22Rv1 (cell line): ENCODE measurements around the gene C16orf89.
"Not testable (repeated sequence)": the region's sequence is repeated elsewhere in the genome, so short reads cannot be mapped to it uniquely, and the experiment has no call there.

ENCODE experiments used
- H3K27ac ChIP-seq: fragments of 450-650 bp; 2 replicates; pipeline ENCODE4 v1.5.1; 2017
- ZFX ChIP-seq: fragments of 450-650 bp; IDR thresholded peaks from 2 replicates; pipeline ENCODE4 v1.6.1; 2017; ENCODE audit warnings: antibody characterized with exemption, borderline replicate concordance
- TF ChIP-seq, protein P1 (sequence below): fragments of 450-650 bp; IDR thresholded peaks from 2 replicates; pipeline ENCODE4 v1.5.1; 2017; ENCODE audit warnings: mild to moderate bottlenecking

C16orf89 gene, protein sequence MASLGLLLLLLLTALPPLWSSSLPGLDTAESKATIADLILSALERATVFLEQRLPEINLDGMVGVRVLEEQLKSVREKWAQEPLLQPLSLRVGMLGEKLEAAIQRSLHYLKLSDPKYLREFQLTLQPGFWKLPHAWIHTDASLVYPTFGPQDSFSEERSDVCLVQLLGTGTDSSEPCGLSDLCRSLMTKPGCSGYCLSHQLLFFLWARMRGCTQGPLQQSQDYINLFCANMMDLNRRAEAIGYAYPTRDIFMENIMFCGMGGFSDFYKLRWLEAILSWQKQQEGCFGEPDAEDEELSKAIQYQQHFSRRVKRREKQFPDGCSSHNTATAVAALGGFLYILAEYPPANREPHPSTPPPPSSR

DNA sequence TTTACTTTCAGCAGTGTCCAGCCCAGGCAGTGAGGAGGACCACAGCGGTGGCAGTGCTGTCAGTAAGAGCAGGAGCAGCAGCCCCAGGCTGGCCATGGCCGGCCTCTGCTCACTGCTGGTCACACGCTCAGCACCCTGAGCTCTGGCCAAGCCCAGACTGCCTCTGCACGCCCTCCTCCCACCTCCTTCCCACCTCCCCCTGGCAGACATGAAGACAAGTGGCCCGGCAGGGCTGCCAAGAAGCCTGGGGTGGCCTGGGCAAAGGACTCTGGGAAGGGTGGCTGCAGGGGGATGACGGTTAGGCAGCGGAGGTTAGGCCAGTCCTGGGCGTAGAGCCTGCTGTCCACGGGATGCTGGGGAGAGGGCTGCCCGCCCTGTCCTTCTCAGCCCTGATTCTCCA is at the start of gene C16orf89:
Gene C16orf89, minus strand, starts transcription at position 144 of the 400 bp plus-strand sequence. Its CDS starts 48 bp downstream, at position 96.
- H3K27ac ChIP-seq = no peak within 1 kb of the TSS
- TF ChIP-seq, protein P1, sequence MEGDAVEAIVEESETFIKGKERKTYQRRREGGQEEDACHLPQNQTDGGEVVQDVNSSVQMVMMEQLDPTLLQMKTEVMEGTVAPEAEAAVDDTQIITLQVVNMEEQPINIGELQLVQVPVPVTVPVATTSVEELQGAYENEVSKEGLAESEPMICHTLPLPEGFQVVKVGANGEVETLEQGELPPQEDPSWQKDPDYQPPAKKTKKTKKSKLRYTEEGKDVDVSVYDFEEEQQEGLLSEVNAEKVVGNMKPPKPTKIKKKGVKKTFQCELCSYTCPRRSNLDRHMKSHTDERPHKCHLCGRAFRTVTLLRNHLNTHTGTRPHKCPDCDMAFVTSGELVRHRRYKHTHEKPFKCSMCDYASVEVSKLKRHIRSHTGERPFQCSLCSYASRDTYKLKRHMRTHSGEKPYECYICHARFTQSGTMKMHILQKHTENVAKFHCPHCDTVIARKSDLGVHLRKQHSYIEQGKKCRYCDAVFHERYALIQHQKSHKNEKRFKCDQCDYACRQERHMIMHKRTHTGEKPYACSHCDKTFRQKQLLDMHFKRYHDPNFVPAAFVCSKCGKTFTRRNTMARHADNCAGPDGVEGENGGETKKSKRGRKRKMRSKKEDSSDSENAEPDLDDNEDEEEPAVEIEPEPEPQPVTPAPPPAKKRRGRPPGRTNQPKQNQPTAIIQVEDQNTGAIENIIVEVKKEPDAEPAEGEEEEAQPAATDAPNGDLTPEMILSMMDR = no peak
- no peak for TF ChIP-seq ZFX

DNA sequence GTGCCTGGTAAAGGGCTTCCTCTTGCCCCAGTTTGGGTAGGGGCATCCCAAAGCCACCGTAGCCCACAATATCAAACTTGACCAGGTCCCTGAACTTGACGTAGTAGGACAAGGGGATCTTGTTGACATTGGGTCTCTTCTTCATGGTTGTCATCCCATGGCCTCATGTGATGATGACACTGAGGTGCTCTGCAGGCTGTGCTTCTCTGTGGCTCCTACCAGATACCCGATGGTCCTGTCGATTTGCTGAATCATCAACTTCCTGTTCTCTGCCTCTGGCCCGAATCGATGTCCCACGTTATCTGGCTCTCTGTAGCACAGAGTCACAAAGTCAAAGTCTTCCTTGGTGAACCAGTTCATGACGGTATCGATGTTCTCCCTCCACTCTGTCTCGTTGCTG is 45.2 kb upstream of the C16orf89 start:
- not testable (repeated sequence) for H3K27ac ChIP-seq

DNA sequence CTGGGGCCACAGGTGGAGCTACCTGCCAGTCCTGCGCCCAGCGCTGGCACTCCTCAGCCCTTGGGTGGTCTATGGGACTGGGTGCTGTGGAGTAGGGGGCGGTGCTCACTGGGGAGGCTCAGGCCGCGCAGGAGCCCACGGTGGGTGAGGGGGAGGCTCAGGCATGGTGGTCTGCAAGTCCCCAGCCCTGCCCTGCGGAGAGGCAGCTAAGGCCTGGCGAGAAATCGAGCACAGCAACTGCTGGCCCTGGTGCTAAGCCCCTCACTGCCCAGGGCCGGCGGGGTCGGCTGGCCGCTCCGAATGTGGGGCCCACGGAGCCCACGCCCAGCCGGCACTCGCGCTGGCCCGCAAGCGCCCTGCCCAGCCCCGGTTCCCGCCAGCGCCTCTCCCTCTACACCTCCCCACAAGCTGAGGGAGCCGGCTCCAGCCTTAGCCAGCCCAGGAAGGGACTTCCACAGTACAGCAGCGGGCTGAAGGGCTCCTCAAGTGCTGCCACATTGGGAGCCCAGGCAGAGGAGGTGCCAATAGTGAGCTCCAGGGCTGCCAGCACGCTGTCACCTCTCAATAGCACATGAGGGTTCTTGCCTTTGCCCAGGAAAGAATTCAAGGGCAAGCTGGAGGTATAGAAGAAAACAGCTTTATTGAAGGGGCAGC is 42.9 kb upstream of the C16orf89 start:
- no peak overlapping the region for H3K27ac ChIP-seq

DNA sequence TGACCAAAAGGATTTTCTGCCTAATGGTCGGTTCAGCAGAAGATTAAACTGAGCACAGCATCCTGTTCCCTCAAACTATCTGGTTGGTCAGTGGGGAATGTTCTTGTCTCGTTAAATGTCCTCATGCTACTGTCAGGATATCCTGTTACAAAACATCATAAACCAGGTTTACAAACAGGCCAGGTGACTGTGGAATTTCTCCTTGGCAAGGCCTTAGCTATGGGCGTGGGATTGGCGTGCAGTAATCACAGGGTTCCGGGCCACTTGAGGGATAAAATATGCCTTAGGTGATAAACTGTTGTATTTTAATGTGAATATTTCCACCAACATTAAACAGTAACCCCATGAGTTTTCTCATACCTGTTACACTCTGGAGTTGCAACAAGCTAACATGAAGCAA is 39.3 kb upstream of the C16orf89 start:
- H3K27ac ChIP-seq = not testable (repeated sequence)

More for the DNA sequence above, 42.9 kb upstream of the C16orf89 start:
- TF ChIP-seq, protein P1 = no peak
- no peak for TF ChIP-seq ZFX

DNA sequence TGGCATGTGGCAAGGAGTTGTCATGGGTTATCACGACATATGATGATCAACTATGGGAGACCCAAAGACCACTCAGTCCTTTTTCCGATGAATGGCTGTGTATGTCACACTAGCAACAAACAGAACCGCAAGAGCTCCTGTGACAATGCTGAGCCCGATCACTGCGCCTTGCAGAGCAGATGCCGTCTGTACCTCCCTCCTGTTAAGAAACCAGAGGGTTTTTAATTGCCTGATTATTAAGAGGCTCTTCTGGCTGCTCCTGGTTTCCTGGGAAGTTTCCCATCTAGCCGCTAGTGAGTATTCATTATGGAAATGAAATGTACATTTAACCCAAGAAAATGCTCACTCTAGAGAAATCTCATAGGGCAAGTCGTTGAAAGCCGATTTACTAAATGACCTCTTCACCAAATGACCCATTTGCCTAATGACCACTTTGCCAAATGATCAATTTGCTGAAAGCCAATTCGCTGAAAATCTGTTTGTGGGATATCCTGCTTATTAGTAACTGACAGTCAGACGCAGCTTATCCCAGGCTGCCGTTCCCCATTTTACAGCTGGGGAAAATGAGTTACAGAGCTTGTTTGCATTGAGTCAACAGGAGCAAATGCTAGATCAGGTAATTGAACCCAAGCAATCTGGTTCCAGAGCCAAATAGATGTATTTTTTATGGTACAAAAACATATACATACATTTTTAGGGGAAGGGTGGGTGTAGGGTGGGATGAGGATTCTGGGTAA is 37.7 kb upstream of the C16orf89 start:
- H3K27ac ChIP-seq = not testable (repeated sequence)

DNA sequence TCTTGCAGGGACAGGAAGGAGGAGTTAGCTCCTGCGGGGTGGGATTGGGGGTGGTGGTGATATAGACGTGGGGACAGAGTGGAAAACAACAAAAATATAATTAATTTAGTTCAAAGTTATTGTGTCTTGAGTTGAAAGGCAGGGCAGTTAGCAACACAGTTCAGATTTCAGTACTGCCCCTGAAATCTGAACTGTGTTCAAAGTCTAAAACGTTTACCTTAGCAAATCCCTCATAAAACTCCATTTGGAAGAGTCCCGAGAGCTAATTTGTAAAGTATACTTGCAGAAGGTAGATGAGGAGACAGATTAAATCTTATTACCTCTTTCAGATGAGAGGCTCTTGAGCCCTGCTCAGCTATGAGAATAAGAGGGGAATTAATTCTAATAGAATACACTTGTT is 33.4 kb upstream of the C16orf89 start:
- peak overlapping the region; percentile 66 for H3K27ac ChIP-seq

DNA sequence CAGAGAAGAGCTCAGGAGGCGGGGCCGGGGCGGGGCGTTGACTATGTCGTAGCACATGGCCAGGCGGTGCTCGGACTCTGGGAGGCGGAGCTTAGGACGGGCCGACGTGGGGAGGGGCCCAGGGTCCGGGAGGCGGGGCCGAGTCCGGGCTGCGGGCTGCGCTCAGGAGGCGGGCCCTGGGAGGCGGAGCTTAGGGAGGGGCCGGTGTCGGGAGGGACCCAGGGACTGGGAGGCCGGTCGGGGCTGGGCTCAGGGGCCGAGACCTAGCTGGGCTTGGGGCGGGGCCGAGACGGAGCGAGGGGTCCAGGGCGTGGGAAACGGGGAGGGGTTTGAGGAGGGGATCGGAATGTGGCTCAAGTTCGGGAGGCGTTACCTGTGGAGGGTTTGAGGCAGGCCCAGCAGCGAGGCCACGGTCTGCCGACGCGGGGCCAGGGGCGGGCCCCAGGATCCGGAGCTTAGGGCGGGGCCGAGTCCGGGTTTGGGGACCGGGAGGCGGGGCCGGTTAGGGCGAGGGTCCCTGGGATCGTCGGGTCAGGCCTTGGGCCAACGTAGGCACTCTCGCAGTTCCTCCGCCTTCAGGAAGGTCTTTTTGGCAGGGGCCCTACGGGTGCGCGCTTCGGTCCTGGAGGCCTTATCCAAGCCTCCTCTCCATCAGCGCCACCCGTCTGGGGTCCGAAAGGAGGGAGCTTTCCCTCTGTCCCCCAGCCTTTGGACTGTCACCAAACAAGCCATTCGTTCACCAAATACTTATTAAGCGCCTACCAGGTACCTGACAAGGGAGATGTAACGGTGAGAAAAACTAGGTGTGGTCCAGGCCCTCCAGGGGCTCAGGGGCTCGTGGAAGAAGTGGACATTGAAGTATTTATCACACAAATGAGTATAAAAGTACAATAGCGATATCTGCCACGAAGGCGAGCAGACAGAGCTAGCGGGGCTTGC is 32.7 kb upstream of the C16orf89 start:
- peak overlapping the region; percentile 66 for H3K27ac ChIP-seq

DNA sequence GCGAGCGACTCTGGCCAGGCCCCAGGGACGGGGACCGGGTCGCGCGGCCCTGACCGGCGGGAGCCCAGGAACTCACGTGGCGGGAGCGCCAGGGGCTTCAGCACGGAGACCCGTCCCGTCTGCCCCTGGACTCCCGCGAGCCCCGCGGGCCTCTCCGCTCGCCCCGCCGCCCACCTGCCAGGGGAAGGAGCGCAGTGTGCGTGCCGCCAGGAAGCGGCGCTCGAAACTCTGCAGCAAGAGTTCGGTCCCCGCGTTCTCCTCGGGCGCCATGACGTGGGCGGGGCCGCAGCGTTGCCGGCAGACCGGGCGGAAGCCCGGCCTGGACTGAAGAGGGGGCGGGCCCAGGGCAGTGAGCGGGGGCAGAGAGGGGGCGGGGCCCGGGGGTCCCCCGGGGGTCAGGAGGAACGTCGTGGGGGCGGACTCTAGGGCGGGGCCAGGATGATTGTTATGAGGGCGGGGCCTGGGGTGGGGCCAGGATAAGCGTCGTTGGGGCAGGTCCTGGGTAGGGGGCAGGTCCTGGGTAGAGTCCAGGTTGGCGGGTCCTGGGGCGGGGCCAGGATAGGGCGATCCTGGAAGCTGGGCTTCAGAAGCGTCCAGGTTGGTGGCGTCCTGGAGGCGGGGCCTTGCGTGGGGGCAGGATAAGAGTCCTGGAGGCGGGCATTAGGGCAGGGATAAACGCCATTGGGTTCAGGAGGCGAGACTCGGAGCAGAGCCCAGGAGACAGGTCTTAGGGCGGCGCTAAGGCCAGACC is 31.9 kb upstream of the C16orf89 start, which contains the start of gene EEF2KMT:
Gene EEF2KMT, minus strand, starts transcription at position 326 of the 751 bp plus-strand sequence. Its CDS starts 56 bp downstream, at position 270.
- peak within 1 kb of the TSS; percentile 66 for H3K27ac ChIP-seq

DNA sequence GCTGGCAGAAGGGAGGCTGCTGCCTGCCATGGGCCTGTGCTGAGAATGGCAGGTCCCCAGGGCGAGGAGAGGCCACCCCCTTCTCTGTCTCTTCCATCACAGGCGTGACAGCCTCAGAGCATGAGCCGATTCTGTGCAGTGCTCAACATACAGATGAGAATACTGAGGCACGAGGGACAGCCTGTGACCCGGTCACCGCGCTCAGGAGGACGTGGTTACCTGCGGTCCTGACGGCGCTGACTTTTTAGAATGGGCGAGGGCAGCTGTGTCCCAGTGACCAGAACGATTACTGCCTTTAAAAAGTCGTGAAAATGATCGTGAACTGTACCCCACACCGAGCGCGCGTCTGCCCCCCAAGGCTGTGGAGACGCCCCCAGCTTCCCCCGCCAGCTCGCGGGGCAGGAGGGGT is 31.3 kb upstream of the C16orf89 start:
- H3K27ac ChIP-seq = not testable (repeated sequence)

DNA sequence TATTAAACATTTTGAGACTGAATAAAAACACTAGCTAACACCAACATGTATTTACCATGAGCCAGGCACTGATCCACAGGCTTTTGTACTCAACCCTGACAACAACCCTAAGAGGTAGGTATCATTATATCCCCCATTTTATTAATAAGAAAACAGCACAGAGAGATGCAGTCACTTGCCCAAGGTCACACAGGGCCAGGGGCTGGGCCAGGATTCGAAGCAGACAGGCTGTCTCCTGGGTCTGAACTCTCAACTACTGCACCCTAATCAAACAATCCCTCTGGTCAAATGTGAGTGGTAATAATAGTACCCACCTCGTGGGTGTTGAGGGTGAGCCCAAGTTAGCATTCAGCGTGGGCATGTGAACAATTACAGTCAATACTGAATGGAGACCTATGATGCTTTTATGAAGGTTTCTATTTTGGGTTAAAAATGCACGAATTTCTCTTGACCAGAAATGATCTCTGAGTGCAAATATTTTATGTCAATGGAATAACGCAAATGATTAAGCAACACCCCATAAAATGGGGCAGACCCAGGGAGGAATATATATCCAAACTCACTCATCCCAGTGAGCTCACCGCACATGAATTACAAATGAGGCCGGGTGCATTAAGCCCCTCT is 30.8 kb upstream of the C16orf89 start:
- not testable (repeated sequence) for H3K27ac ChIP-seq

DNA sequence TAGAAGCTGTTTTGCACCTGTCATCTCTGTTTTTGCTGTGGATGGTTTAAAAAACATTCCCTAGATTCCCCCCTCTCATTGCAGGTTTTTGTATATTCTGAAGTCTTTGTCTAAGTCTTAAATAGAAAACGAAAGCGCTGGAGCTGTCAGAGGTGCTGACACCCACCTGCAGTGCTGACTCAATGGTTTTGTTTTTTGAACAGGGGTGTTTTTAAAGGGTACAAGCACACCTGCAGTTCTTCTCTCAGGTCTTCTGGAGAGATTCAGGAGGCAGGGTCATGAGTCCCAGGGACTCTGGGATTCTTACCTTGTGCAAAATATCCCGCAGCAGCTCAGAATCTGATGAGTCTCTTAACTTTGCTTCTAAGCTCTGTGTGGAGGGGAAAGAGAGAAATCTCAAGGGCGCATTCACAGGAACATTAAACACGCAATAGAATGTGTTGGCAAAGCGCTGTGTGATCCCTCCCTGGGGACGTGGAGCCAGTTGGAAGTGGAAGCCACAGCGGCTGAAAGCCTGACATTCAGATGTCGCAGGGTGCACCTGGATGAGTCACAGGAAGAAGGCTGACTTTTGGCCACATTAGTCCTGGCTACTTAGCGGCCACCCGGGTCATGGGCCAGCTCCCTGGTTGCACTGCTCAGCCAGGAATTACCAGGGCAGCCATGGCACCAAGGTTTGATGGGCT is 29.5 kb upstream of the C16orf89 start:
- not testable (repeated sequence) for H3K27ac ChIP-seq

DNA sequence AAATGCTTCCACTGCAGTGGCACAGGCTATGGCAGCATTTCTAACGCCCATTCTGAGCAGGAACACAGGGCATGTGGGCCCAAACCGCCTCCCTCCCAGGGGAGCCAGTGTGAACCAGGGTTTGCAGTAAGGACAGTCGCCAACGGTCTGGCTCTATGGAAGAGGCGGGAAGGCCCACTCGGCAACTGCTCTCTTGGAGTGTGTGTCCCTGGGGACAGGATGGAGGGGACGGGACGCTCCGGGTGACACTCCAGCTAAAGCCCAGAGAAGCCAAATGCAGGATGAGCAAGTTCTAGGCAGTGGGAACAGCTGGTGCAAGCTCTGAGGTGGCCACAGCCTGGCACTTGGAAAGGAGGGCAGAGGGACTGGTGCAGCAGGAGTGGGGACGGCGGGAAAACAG is 28.0 kb upstream of the C16orf89 start:
- H3K27ac ChIP-seq = not testable (repeated sequence)

DNA sequence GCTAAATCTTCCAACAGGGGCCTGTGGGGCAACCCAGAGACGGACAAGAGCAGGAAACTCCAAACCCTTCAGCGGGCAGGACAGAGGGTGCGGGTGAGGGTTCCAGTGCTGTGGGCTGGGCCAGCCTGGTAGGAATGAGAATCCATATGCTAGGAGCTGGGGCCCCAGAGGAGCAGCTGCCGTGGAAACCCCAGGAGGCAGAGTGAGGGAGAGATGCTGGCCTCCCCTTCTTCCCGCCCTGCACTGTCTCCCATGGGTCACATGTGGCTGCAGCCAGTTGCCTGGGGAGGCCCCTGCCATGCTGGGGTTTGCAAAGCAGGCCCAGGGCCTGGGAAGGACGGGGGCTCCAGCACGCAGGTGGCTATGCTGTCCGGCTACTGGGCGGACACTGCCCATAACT is 27.3 kb upstream of the C16orf89 start:
- H3K27ac ChIP-seq = not testable (repeated sequence)

DNA sequence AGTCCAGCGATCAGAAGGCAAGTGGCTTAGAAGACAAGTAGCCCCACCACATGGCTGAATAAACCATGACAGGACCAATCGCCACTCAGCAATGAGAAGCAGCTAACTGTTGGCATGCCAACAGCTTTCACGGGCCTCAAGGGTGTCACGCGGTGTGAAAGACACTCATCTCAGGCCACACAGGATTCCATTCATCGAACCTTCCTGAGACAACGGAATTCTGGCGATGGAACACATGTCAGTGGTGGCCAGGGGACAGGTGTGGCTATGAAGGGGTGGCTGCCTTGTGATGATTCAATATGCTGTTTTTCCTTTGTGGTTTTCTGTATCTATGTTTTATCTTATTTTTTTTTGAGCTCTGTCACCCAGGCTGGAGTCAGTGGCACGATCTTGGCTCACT is 24.8 kb upstream of the C16orf89 start:
- not testable (repeated sequence) for H3K27ac ChIP-seq

DNA sequence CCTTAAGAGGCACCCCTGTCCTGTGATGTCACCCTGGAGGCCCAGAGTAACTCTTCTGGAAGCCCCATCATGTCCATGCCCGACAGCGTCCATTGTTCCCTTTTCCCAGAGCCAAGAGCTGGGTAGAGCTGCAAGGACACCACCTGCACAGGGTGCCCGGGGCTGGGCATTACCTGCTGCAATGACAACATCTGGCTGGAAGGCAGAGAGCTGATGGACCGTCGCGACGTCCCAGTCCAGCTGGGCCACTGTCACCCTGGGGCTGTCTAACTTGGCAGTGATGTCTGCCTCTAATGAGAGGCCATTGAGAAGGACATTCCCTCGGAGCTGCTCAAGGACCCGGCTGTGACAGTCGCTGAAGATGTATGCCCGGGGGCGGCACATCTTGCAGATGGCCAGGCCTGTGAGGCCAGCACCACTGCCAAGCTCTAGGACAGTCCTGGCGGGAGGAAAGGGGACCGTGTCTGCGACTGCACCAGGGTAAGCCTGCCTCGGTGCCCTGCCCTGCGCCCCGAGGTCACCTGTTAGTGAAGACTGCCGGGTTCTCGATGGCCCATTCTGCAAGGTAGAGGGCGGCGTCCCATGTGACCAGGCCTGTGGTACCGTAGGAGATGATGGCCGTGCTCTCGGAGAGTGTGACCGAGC is 24.3 kb upstream of the C16orf89 start:
- H3K27ac ChIP-seq = not testable (repeated sequence)
